Osteocyte (in vitro differentiated cells): ENCODE measurements around the gene CDK13. TPM values are rescaled to one million over a fixed set of nuclear protein-coding genes. Genes with fewer than 3 reads are reported as not detected.

Experiments
- DNase-seq: peaks from one replicate; pipeline ENCODE4 v3.0.0; 2021; ENCODE audit warnings: mixed read lengths; ENCODE audit not compliant: unreplicated experiment; ENCODE audit errors: extremely low spot score
- H3K27ac Mint-ChIP-seq: one replicate; pipeline ENCODE4 v1.8.0; 2021; ENCODE audit warnings: mild to moderate bottlenecking, mixed read lengths; ENCODE audit not compliant: unreplicated experiment
- H3K27me3 Mint-ChIP-seq: one replicate; pipeline ENCODE4 v1.8.0; 2021; ENCODE audit warnings: mixed read lengths; ENCODE audit not compliant: unreplicated experiment
- H3K36me3 Mint-ChIP-seq: one replicate; pipeline ENCODE4 v1.8.0; 2021; ENCODE audit warnings: mixed read lengths; ENCODE audit not compliant: unreplicated experiment
- H3K4me1 Mint-ChIP-seq: one replicate; pipeline ENCODE4 v1.8.0; 2021; ENCODE audit warnings: mixed read lengths; ENCODE audit not compliant: unreplicated experiment
- H3K4me3 Mint-ChIP-seq: one replicate; pipeline ENCODE4 v1.8.0; 2021; ENCODE audit warnings: mild to moderate bottlenecking, moderate library complexity, mixed read lengths; ENCODE audit not compliant: unreplicated experiment
- H3K9me3 Mint-ChIP-seq: one replicate; pipeline ENCODE4 v1.8.0; 2021; ENCODE audit warnings: mixed read lengths; ENCODE audit not compliant: unreplicated experiment
- CTCF ChIP-seq: fragments of 200-600 bp; sonication (generic); IDR thresholded peaks from 2 replicates; pipeline ENCODE4 v1.5.0; 2021; ENCODE audit warnings: antibody characterized with exemption, mild to moderate bottlenecking, moderate library complexity
- total RNA-seq: library from RNA; stranded (reverse); gene quantifications from 2 replicates; pipeline ENCODE4 v1.2.1, GENCODE V29; 2021

The CDK13 gene
- total RNA-seq, 1 donor from 2014 or later, result 60.6 TPM

DNA sequence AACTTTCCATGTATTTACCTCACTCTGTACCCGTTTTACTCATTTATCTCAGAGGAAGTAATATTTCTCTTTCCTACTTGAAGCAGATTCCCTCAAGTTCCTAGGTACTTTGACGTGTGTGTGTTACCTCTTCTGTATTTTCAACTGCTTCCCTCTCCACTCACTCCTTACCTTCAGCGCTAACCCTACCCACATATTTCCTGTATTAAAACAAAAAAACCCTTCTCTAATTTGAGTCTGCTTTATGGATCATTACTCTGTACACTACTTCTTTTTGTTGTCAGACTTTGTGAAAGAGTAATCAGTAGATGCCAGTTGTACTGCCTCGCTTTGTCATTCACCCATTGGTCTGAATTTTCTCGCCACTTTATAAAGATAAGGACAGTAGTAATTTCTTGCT, 74.0 kb downstream of the CDK13 start:
- Mint-ChIP-seq H3K4me3 (no peak overlapping the region), H3K36me3 (peaks cover 18% of the 10 kb centered on the region), H3K27me3 (no peaks in the 10 kb centered on the region), H3K4me1 (no peaks in the 10 kb centered on the region), H3K9me3 (no peaks in the 10 kb centered on the region), H3K27ac (no peak overlapping the region)
- TF ChIP-seq CTCF, result no peak
- no peak for DNase-seq

- Mint-ChIP-seq H3K4me3 (no peak overlapping the region), H3K4me1 (no peaks in the 10 kb centered on the region), H3K36me3 (peaks cover 18% of the 10 kb centered on the region), H3K27me3 (no peaks in the 10 kb centered on the region), H3K9me3 (no peaks in the 10 kb centered on the region), H3K27ac (no peak overlapping the region)
- no peak for DNase-seq
- no peak for TF ChIP-seq CTCF
These were observed 74.8 kb downstream of the CDK13 start for GRCh38 chr7:40024841-40025240.

GRCh38 chr7:40027545-40027944, 77.5 kb downstream of the CDK13 start:
- Mint-ChIP-seq H3K36me3 (peaks cover 23% of the 10 kb centered on the region), H3K4me1 (no peaks in the 10 kb centered on the region), H3K9me3 (no peaks in the 10 kb centered on the region), H3K27ac (no peak overlapping the region), H3K4me3 (no peak overlapping the region), H3K27me3 (no peaks in the 10 kb centered on the region)
- TF ChIP-seq CTCF, result no peak
- DNase-seq, result no peak

DNA sequence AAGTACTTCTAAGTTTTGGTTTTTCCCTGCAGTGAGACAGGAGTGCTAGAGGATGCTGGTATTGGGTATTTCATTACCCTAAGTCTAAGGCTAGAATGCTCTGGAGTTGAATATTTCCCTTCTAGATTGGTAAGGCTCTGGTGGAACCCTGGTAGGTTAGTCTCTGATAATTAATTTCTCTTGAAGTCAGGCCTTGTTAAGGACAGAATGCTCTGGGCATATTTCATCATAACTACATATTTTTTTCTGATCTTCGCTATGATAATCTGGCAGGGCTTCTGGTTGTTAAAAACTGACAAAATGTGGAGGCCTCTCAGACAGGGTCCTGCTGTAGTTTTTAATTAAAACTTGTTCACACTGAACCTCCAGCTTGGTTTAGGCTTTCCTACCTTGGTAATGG, 83.8 kb downstream of the CDK13 start:
- H3K27ac Mint-ChIP-seq, result no peak overlapping the region
- H3K4me1 Mint-ChIP-seq, result no peaks in the 10 kb centered on the region
- DNase-seq, result no peak

GRCh38 chr7:40041456-40041855, 91.4 kb downstream of the CDK13 start:
- TF ChIP-seq CTCF, result no peak
- Mint-ChIP-seq H3K4me1 (no peaks in the 10 kb centered on the region), H3K27me3 (no peaks in the 10 kb centered on the region), H3K27ac (no peak overlapping the region), H3K4me3 (no peak overlapping the region), H3K9me3 (peaks cover 8% of the 10 kb centered on the region), H3K36me3 (peaks cover 16% of the 10 kb centered on the region)
- no peak for DNase-seq

More for the DNA sequence above, 83.8 kb downstream of the CDK13 start:
- no peaks in the 10 kb centered on the region for H3K27me3 Mint-ChIP-seq
- no peak for TF ChIP-seq CTCF
- H3K4me3 Mint-ChIP-seq, result no peak overlapping the region
- H3K36me3 Mint-ChIP-seq, result peaks cover 18% of the 10 kb centered on the region
- peaks cover 8% of the 10 kb centered on the region for H3K9me3 Mint-ChIP-seq
